Vagina (tissue), 2 donors: ENCODE measurements around the gene SLX4IP. TPM values are rescaled to one million over a fixed set of nuclear protein-coding genes. Genes with fewer than 3 reads are reported as not detected.

ENCODE experiments used
- DNase-seq, 2 donors: peaks; one replicate each; pipeline ENCODE4 v3.0.0-alpha.2; 2017; ENCODE audit errors: extremely low spot score in 2 of 2
- H3K27ac ChIP-seq: fragments of 200-600 bp; sonication (generic); one replicate; pipeline ENCODE4 v1.5.1; 2019
- H3K27me3 ChIP-seq: fragments of 200-600 bp; sonication (generic); one replicate; pipeline ENCODE4 v1.5.1; 2019
- H3K36me3 ChIP-seq, 2 donors: fragments of 200-600 bp; sonication (generic); one replicate each; pipeline ENCODE4 v1.5.1; 2017 to 2019
- H3K4me1 ChIP-seq: fragments of 200-600 bp; sonication (generic); one replicate; pipeline ENCODE4 v1.5.1; 2019
- H3K4me3 ChIP-seq, 2 donors: fragments of 200-600 bp; sonication (generic); 1 replicate in 1 of 2; 2 replicates in 1 of 2; pipeline ENCODE4 v1.5.1; 2016 to 2019
- H3K9me3 ChIP-seq: fragments of 200-600 bp; sonication (generic); one replicate; pipeline ENCODE4 v1.5.1; 2019
- CTCF ChIP-seq, 3 experiments: fragments of 450-650 bp in 2 of 3; fragments of 200-600 bp in 1 of 3; sonication (generic) in 1 of 3; IDR thresholded peaks; one replicate each; pipeline ENCODE4 v1.5.1; 2017 to 2019; ENCODE audit warnings: antibody characterized with exemption in 3 of 3, mild to moderate bottlenecking in 2 of 3, moderate library complexity in 2 of 3
- POLR2A ChIP-seq, 2 donors: fragments of 450-650 bp; IDR thresholded peaks; one replicate each; pipeline ENCODE4 v1.6.1; 2017; ENCODE audit warnings: antibody characterized with exemption in 2 of 2, mild to moderate bottlenecking in 2 of 2, moderate library complexity in 2 of 2
- POLR2AphosphoS5 ChIP-seq, 2 donors: sonication (generic); formaldehyde crosslinking; IDR thresholded peaks; one replicate each; pipeline ENCODE4 v1.9.0; 2017; ENCODE audit warnings: antibody characterized with exemption in 2 of 2, mild to moderate bottlenecking in 2 of 2, low read depth in 1 of 2; ENCODE audit not compliant: insufficient read depth in 1 of 2
- intact Hi-C: fragments of 100-400 bp; cut with DNase I; formaldehyde crosslinking; loops from one replicate; pipeline ENCODE4 v1.15.1; 2023
- total RNA-seq: library from RNA; depleted of rRNA; stranded (reverse); fragments of >200 nt; gene quantifications from one replicate; pipeline ENCODE4 v1.2.3, GENCODE V29; 2016

Gene SLX4IP
- total RNA-seq, 1 donor from 2014 or later: 4.9 TPM

GRCh38 chr20:10602221-10602871, 167.2 kb downstream of the SLX4IP start:
- intact Hi-C loops: loop anchor here (10.0 kb wide), 1 partner anchor 48 kb away; no protein-coding TSS in a partner anchor
- Histone ChIP-seq H3K27ac (peak overlapping the region; percentile 83), H3K4me1 (peaks cover 52% of the 10 kb centered on the region), H3K27me3 (no peaks in the 10 kb centered on the region), H3K9me3 (no peaks in the 10 kb centered on the region), H3K4me3 (no peak overlapping the region), H3K36me3 (no peaks in the 10 kb centered on the region)
- no peak for DNase-seq
- TF ChIP-seq POLR2AphosphoS5 (IDR thresholded peaks at IDR 0.05; ENCODE audit: insufficient read depth in 1 of 2, low read depth in 1 of 2): no peak
- no peak for TF ChIP-seq CTCF (IDR thresholded peaks at IDR 0.05)
- no peak for TF ChIP-seq POLR2A (IDR thresholded peaks at IDR 0.05)

- no peaks in the 10 kb centered on the region for H3K9me3 ChIP-seq
- no peak for DNase-seq
- H3K4me1 ChIP-seq: peaks cover 45% of the 10 kb centered on the region
- peak overlapping the region; percentile 83 for H3K27ac ChIP-seq
- TF ChIP-seq POLR2AphosphoS5 (IDR thresholded peaks at IDR 0.05; ENCODE audit: insufficient read depth in 1 of 2, low read depth in 1 of 2) (no peak), POLR2A (IDR thresholded peaks at IDR 0.05) (no peak), CTCF (IDR thresholded peaks at IDR 0.05) (no peak)
- H3K36me3 ChIP-seq: no peaks in the 10 kb centered on the region
- intact Hi-C loops: loop anchor here (10.0 kb wide), 1 partner anchor 49 kb away; no protein-coding TSS in a partner anchor
- no peak overlapping the region for H3K4me3 ChIP-seq
- H3K27me3 ChIP-seq: no peaks in the 10 kb centered on the region
Measured at GRCh38 chr20:10603378-10603777, 168.3 kb downstream of the SLX4IP start.

GRCh38 chr20:10603971-10604864, 169.1 kb downstream of the SLX4IP start:
- DNase-seq: no peak

GRCh38 chr20:10604865-10605440, 169.8 kb downstream of the SLX4IP start:
- TF ChIP-seq POLR2A (IDR thresholded peaks at IDR 0.05) (no peak), POLR2AphosphoS5 (IDR thresholded peaks at IDR 0.05; ENCODE audit: insufficient read depth in 1 of 2, low read depth in 1 of 2) (no peak), CTCF (IDR thresholded peaks at IDR 0.05) (no peak)
- peaks cover 34% of the 10 kb centered on the region for H3K4me1 ChIP-seq
- no peaks in the 10 kb centered on the region for H3K36me3 ChIP-seq
- no peak for DNase-seq
- no peaks in the 10 kb centered on the region for H3K9me3 ChIP-seq
- H3K4me3 ChIP-seq: no peak overlapping the region
- intact Hi-C loops: loop anchor here (5.0 to 10.0 kb wide), 2 partner anchors 50 to 57 kb away; no protein-coding TSS in a partner anchor
- no peaks in the 10 kb centered on the region for H3K27me3 ChIP-seq
- peak overlapping the region; percentile 83 for H3K27ac ChIP-seq

More at GRCh38 chr20:10603971-10604864, 169.1 kb downstream of the SLX4IP start:
- H3K27ac ChIP-seq: peak overlapping the region; percentile 83
- no peaks in the 10 kb centered on the region for H3K9me3 ChIP-seq
- no peaks in the 10 kb centered on the region for H3K27me3 ChIP-seq
- no peak overlapping the region for H3K4me3 ChIP-seq
- H3K36me3 ChIP-seq: no peaks in the 10 kb centered on the region
- intact Hi-C loops: loop anchor here (10.0 kb wide), 1 partner anchor 49 kb away; no protein-coding TSS in a partner anchor
- peaks cover 37% of the 10 kb centered on the region for H3K4me1 ChIP-seq
- TF ChIP-seq POLR2A (IDR thresholded peaks at IDR 0.05) (no peak), CTCF (IDR thresholded peaks at IDR 0.05) (no peak), POLR2AphosphoS5 (IDR thresholded peaks at IDR 0.05; ENCODE audit: insufficient read depth in 1 of 2, low read depth in 1 of 2) (peak; percentile 72 to 88)
